ENCODE measurements around the gene SYNDIG1.

The SYNDIG1 gene

DNA sequence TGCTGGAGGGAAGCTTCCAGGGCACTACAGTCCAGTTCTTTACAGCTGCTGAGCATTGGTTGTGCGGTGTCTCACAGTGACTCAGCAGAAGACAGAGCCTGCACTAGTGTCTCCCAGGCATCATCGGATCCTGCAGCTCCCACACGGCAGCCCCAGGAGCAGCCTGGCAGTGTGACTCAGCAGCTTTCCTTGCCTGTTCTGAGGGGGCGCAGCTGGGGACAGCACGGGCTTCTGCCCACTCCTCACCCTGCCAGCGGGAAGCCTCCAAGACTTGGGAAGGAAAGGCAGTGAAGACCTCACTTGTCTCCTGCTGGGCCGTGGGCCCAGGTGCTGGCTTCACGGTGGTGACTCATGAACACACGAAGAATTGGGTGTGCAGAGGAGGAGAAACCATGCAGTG is 165.4 kb downstream of the SYNDIG1 start:
- Histone ChIP-seq H3K36me3 (no peaks in the 10 kb centered on the region), H3K4me1 (ENCODE audit: control insufficient read depth in 1 of 2, insufficient read depth in 1 of 2, low read depth in 1 of 2, low read length in 1 of 2) (peaks cover 0 to 1% of the 10 kb centered on the region in 2 experiments), H3K9me3 (no peaks in the 10 kb centered on the region), H3K27ac (no peak overlapping the region), H3K27me3 (peaks cover 22% of the 10 kb centered on the region), H3K4me3 (ENCODE audit: low read depth in 1 of 2, low read length in 1 of 2) (no peak overlapping the region)
- TF ChIP-seq, protein P1, sequence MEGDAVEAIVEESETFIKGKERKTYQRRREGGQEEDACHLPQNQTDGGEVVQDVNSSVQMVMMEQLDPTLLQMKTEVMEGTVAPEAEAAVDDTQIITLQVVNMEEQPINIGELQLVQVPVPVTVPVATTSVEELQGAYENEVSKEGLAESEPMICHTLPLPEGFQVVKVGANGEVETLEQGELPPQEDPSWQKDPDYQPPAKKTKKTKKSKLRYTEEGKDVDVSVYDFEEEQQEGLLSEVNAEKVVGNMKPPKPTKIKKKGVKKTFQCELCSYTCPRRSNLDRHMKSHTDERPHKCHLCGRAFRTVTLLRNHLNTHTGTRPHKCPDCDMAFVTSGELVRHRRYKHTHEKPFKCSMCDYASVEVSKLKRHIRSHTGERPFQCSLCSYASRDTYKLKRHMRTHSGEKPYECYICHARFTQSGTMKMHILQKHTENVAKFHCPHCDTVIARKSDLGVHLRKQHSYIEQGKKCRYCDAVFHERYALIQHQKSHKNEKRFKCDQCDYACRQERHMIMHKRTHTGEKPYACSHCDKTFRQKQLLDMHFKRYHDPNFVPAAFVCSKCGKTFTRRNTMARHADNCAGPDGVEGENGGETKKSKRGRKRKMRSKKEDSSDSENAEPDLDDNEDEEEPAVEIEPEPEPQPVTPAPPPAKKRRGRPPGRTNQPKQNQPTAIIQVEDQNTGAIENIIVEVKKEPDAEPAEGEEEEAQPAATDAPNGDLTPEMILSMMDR (IDR thresholded peaks at IDR 0.05), result no peak

DNA sequence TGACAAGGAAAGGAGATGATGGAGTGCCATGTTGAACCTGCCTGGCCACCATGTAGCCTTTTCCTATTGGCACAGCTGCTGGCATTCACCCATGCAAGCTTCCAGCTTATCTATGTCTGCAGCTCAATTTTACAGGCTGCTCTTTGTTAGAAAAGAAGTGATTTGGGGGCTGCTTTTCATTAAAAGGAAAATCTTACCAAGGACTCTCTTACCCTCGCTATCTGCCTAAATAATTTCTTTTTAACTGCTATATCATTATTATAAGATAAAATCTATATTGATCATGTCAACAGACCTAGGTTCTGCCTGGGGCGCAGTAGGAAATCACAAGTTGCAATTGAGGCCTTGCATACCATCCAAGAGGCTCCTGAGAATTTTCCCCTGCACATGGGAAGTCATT is 167.2 kb downstream of the SYNDIG1 start:
- Histone ChIP-seq H3K4me1 (ENCODE audit: control insufficient read depth in 1 of 2, insufficient read depth in 1 of 2, low read depth in 1 of 2, low read length in 1 of 2) (no peaks in the 10 kb centered on the region), H3K9me3 (no peaks in the 10 kb centered on the region), H3K27me3 (peaks cover 22% of the 10 kb centered on the region), H3K36me3 (no peaks in the 10 kb centered on the region), H3K4me3 (ENCODE audit: low read depth in 1 of 2, low read length in 1 of 2) (no peak overlapping the region), H3K27ac (no peak overlapping the region)
- TF ChIP-seq, protein P1 (IDR thresholded peaks at IDR 0.05), result no peak

DNA sequence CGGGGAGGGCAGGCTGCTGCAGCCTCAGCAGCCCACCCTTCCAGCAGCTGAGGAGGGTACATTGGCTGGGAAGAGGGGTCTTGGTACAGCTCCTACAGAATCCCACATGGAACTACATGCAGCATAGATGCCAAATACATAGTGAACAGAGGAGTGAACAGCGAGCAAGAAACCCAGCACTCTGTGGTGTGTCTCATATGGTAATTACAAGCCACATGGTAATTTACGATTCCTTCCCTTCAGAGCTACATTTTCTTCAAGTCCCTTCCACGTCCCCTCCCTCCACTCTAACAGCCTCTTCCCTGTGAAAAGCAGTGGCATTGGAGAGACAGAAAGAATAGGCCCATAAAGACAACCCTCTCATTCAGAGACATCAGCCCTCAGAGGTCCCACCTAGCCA is 167.7 kb downstream of the SYNDIG1 start:
- Histone ChIP-seq H3K27ac (no peak overlapping the region), H3K4me1 (ENCODE audit: control insufficient read depth in 1 of 2, insufficient read depth in 1 of 2, low read depth in 1 of 2, low read length in 1 of 2) (no peaks in the 10 kb centered on the region), H3K4me3 (ENCODE audit: low read depth in 1 of 2, low read length in 1 of 2) (no peak overlapping the region), H3K27me3 (peaks cover 22% of the 10 kb centered on the region), H3K36me3 (no peaks in the 10 kb centered on the region), H3K9me3 (no peaks in the 10 kb centered on the region)
- TF ChIP-seq, protein P1 (IDR thresholded peaks at IDR 0.05), result no peak

DNA sequence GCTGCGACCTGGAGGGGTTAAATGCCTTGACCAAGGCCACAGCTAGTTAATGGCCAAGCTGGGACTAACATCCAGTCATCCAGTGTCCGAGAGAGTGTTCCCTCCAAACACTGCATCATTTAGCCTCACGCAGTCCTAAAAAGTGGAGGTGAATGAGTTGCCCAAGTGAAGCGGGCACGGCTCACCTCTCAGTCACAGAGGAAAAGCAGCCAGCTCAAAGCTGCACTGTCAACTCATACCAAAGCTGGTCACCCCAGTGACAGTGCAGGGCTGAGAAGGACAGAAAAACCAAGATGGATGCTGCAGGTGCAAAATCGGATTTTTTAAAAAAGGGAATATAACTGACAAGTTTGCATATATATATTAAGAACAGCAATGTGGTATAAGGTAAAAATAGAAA is 168.5 kb downstream of the SYNDIG1 start:
- Histone ChIP-seq H3K9me3 (no peaks in the 10 kb centered on the region), H3K36me3 (no peaks in the 10 kb centered on the region), H3K27me3 (peaks cover 22% of the 10 kb centered on the region), H3K27ac (no peak overlapping the region), H3K4me3 (ENCODE audit: low read depth in 1 of 2, low read length in 1 of 2) (no peak overlapping the region), H3K4me1 (ENCODE audit: control insufficient read depth in 1 of 2, insufficient read depth in 1 of 2, low read depth in 1 of 2, low read length in 1 of 2) (no peaks in the 10 kb centered on the region)
- TF ChIP-seq, protein P1 (IDR thresholded peaks at IDR 0.05), result no peak

DNA sequence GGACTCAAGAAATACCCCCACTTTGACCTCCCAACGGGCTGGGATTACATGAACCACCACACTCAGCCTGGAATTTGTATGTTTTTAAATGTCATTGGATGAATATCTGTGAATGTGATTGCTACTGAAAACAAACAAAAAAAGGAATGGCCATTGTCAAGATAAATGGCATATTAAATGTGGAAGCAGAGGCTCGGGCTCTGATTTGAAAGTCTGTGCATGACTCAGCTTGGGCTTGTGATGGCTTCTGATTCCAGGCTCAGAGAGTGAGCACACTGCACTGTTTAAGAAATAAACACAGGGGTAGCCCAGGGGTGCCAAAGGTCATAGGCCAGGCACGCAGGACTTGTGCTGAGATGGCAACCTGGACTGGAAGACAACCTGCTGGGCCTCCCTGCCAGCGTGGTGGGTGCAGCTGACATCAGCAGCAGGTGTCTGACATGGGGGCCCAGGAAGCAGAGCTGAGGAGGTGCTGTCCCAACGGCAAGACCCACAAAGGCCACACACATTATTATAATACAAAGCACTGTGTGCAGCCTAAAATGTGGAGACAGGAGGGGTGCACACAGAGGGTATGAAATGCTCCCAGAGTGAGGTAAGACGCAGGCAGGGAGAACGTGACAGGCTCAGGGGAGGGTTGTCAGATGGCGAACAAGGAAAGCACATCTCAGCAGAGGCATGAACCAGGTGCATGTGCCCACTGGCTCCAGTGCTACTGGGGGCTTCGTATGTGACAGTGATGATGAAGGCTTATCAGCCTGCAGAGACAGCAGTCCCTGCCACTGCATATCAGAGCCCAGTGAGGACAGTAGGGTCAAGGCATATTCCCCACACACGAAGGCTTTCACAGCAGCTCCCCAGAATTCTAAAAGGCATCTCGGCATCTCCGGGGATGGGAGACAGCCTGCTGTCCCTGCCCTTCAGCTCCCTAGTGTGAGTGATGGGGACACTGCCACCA is 169.4 kb downstream of the SYNDIG1 start:
- Histone ChIP-seq H3K9me3 (no peaks in the 10 kb centered on the region), H3K27ac (no peak overlapping the region), H3K4me1 (ENCODE audit: control insufficient read depth in 1 of 2, insufficient read depth in 1 of 2, low read depth in 1 of 2, low read length in 1 of 2) (no peaks in the 10 kb centered on the region), H3K36me3 (no peaks in the 10 kb centered on the region), H3K27me3 (peaks cover 22% of the 10 kb centered on the region), H3K4me3 (ENCODE audit: low read depth in 1 of 2, low read length in 1 of 2) (no peak overlapping the region)
- TF ChIP-seq, protein P1 (IDR thresholded peaks at IDR 0.05), result no peak

All from neutrophil (primary cell).